SK-N-SH treated with all-trans-retinoic acid at 6 μM for 48 hours (cell line): ENCODE results near the gene SNPH.

Experiments used
- ARNTL ChIP-seq: fragments of 450-650 bp; formaldehyde crosslinking; IDR thresholded peaks from 2 replicates; pipeline ENCODE4 v1.5.0; 2020; ENCODE audit warnings: low read depth, mild to moderate bottlenecking, moderate library complexity, borderline replicate concordance
- CSDC2 ChIP-seq: fragments of 250-450 bp; sonication (Bioruptor Pico); IDR thresholded peaks from 2 replicates; pipeline ENCODE4 v1.5.0; 2020; ENCODE audit warnings: mild to moderate bottlenecking, moderate library complexity
- GLIS3 ChIP-seq: fragments of 250-450 bp; sonication (Bioruptor Pico); IDR thresholded peaks from 2 replicates; pipeline ENCODE4 v1.5.0; 2020; ENCODE audit warnings: mild to moderate bottlenecking, moderate library complexity
- OSR1 ChIP-seq: fragments of 250-450 bp; sonication (Bioruptor Pico); IDR thresholded peaks from 2 replicates; pipeline ENCODE4 v1.8.0; 2022; ENCODE audit warnings: moderate library complexity, mild to moderate bottlenecking, inconsistent platforms
- SNAI2 ChIP-seq: fragments of 250-450 bp; sonication (Bioruptor Pico); IDR thresholded peaks from 2 replicates; pipeline ENCODE4 v1.5.0; 2020; ENCODE audit warnings: mild to moderate bottlenecking, moderate library complexity
- ZFP3 ChIP-seq: fragments of 250-450 bp; sonication (Bioruptor Pico); IDR thresholded peaks from 2 replicates; pipeline ENCODE4 v1.5.0; 2020; ENCODE audit warnings: mild to moderate bottlenecking, moderate library complexity
- ZFP30 ChIP-seq: fragments of 450-650 bp; formaldehyde crosslinking; IDR thresholded peaks from 2 replicates; pipeline ENCODE4 v1.5.0; 2022; ENCODE audit warnings: mild to moderate bottlenecking, moderate library complexity
- ZNF565 ChIP-seq: fragments of 450-650 bp; formaldehyde crosslinking; conservative IDR thresholded peaks from 2 replicates; pipeline ENCODE4 v1.5.0; 2020; ENCODE audit warnings: low read depth, mild to moderate bottlenecking, moderate library complexity
- TF ChIP-seq, protein P1 (sequence below): fragments of 250-450 bp; sonication (Bioruptor Pico); IDR thresholded peaks from 2 replicates; pipeline ENCODE4 v1.8.0; 2021; ENCODE audit warnings: low read depth, mild to moderate bottlenecking, moderate library complexity, borderline replicate concordance
- TF ChIP-seq, protein P2 (sequence below): fragments of 250-450 bp; sonication (Bioruptor Pico); IDR thresholded peaks from 2 replicates; pipeline ENCODE4 v1.5.1; 2021; ENCODE audit warnings: mild to moderate bottlenecking, moderate library complexity

DNA sequence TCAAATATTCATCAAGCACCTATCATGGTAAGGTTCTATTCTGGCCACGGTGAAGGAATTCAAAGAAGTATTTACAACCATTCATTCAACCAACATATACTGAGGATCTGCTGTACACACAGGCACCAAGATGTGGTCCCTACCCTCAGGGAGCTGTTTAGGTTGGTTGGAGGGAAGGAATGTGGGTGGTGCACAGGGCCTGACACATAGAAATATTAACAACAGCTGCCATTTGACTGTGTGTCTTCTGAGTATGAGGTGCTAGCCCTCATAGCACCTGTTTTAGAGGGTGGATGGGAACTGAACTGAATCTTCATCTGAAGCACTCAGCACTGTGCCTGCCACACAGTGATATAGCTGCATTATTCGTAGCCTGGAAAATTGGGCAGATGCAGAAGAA, 7.3 kb downstream of the SNPH start:
- TF ChIP-seq ZFP30 (CRISPR knock-in tag) (no peak), CSDC2 (CRISPR knock-in tag) (no peak), GLIS3 (no peak), ZNF565 (CRISPR knock-in tag) (no peak), ARNTL (CRISPR knock-in tag) (no peak), ZFP3 (CRISPR knock-in tag) (no peak), OSR1 (no peak), SNAI2 (CRISPR knock-in tag) (no peak)
- TF ChIP-seq, protein P1, sequence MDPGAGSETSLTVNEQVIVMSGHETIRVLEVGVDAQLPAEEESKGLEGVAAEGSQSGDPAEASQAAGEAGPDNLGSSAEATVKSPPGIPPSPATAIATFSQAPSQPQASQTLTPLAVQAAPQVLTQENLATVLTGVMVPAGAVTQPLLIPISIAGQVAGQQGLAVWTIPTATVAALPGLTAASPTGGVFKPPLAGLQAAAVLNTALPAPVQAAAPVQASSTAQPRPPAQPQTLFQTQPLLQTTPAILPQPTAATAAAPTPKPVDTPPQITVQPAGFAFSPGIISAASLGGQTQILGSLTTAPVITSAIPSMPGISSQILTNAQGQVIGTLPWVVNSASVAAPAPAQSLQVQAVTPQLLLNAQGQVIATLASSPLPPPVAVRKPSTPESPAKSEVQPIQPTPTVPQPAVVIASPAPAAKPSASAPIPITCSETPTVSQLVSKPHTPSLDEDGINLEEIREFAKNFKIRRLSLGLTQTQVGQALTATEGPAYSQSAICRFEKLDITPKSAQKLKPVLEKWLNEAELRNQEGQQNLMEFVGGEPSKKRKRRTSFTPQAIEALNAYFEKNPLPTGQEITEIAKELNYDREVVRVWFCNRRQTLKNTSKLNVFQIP (CRISPR knock-in tag): no peak
- TF ChIP-seq, protein P2, sequence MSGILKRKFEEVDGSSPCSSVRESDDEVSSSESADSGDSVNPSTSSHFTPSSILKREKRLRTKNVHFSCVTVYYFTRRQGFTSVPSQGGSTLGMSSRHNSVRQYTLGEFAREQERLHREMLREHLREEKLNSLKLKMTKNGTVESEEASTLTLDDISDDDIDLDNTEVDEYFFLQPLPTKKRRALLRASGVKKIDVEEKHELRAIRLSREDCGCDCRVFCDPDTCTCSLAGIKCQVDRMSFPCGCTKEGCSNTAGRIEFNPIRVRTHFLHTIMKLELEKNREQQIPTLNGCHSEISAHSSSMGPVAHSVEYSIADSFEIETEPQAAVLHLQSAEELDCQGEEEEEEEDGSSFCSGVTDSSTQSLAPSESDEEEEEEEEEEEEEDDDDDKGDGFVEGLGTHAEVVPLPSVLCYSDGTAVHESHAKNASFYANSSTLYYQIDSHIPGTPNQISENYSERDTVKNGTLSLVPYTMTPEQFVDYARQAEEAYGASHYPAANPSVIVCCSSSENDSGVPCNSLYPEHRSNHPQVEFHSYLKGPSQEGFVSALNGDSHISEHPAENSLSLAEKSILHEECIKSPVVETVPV (CRISPR knock-in tag): no peak
